ENCODE measurements around the gene ZSWIM7.

- no peak for TF ChIP-seq POLR2AphosphoS5 (IDR thresholded peaks at IDR 0.05)
- no peak for TF ChIP-seq CTCF (IDR thresholded peaks at IDR 0.05)
Observed at GRCh38 chr17:15972497-15972951, 27.0 kb downstream of the ZSWIM7 start.

Data from sigmoid colon (tissue), 4 donors.